Activated CD8-positive, alpha-beta memory T cell treated with anti-CD3 and anti-CD28 coated beads, Interleukin-2, amount 50 U/mL, for 24 hours (primary cell): ENCODE measurements around the gene MRPL10.

Experiments used
- DNase-seq: peaks from one replicate; pipeline ENCODE4 v3.0.0-alpha.2; 2020; ENCODE audit errors: extremely low read depth

MRPL10 gene

DNA sequence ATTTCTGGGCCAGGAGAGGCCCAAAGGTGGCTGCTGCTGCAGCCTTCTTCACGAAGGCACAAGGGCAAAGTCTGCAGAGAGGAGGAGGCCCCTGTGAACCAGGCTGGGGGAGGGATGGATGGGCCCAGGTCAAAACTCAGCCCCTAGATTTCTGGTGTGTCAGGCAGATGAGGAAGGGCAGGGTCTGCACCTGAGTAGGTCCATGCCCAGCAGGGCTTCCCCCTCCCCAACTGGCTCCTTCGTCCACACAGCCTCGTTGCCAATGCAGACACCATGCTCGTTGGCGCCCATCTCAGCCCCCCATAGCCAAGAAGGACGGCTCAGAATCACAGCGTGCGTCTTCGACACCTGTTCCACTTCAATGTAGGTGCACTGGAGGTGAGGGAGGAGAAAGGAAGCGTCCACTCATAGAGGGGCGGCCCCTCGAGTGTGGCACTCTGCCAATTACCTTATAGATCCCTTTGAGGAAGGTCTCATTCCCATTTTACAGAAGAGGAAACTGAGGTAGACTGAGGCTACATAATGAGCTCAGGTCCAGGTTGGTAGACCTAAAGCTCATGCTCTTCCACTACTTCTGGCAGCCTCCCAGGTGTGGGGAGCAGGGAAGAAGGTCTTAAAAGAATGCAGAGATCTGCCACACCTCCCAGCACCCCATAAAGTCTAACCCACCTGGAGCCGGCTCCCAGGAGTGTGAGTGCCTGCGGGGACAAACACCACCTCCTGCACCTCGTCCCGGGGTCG lies 8.8 kb upstream of the MRPL10 start:
- DNase-seq, result no peak

GRCh38 chr17:47839071-47839470 lies 7.7 kb upstream of the MRPL10 start:
- DNase-seq, result no peak

- no peak for DNase-seq
Measured at GRCh38 chr17:47838636-47839035, 7.3 kb upstream of the MRPL10 start.

DNA sequence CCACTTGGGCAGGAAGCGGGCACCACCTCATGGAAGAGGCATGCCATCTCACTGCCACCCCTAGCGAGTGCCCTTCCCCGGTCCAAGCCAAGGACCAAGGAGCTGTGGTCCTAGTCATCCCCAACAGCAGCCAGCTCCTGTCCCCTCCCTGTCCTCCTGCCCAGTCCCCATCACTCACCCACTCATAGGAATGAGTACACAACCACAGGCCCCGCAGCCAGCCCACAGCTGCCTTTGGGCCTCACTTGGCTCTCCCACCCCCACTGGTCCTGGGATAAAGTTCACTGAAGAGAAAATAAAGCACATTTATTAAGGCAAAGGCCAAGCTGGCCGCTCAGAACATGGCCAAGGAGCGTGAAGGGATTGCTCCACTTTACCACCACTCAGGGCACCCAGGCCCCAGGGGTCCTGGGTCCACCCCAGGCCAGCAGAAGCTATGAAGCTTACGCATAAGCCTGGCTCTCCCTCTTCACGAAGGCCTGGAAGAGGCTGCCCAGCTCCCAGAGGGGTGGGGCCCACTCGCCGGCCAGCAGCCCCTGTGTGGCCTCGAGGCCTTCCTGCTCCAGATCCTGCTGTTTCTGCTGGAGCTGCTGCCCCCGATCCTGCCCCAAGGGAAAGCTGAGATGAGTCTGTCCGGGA lies 6.2 kb upstream of the MRPL10 start:
- no peak for DNase-seq

GRCh38 chr17:47836601-47837000 lies 5.3 kb upstream of the MRPL10 start:
- no peak for DNase-seq

DNA sequence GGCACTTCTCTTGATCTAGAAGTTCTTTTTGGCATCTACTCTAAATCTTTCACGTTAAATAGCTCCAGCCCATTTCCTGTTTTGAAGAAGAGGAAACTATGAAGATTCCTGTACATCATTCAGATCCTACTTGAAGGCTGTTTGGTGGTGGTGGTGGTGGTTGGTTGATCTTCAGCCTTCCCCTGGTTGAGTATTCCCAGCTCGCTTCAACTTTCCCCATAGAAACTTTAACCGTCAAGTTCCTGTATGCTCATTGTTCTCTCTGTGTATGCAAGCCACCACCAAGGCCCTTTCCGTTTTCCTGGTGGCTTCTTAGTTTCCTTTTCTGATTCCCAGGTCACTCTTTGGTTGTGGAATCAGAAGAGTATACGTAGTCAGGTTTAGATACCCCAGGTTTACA lies 3.4 kb upstream of the MRPL10 start:
- DNase-seq, result no peak

DNA sequence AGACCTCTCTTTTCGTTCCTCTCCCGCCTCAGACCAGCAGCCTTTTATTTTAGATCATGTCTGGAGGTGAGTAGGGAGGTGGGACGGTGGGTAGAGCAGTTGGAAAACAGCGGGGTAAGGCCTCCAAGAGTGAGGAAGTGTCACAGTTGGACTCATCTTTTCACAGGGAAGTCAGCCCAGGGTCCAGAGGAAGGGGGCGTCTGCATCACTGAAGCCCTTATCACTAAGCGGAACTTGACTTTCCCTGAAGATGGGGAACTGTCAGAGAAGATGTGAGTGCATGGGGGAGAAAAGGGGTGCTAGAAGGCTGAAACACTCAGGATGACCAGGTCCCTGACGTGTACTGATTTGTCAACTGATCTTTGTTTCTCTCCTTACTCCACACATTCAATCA lies 590 bp upstream of the MRPL10 start:
- DNase-seq, result no peak

DNA sequence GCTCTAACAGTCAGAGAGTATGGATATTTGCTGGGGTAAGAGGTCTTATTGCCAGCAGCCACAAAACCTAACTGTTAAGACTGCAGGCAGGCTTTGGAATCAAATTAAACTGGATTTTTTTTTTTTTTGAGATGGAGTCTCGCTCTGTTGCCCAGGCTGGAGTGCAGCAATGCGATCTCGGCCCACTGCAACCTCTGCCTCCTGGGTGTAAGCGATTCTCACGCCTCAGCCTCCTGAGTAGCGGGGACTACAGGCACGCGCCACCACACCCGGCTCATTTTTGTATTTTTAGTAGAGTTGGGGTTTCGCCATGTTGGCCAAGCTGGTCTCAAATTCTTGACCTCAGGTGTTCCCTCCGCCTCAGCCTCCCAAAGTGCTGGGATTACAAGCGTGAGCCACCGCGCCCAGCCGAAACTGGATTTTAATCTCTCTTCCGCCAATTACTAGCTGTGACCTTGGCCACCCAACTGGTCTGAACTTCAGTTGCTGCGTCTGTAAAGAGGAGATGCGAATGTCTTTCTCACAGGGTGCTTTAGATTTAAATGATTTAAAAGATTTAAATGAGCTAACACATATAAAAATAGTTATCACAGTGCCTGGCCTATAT lies 842 bp downstream of the MRPL10 start:
- no peak for DNase-seq

GRCh38 chr17:47829870-47830269 lies 1.5 kb downstream of the MRPL10 start:
- DNase-seq, result no peak

DNA sequence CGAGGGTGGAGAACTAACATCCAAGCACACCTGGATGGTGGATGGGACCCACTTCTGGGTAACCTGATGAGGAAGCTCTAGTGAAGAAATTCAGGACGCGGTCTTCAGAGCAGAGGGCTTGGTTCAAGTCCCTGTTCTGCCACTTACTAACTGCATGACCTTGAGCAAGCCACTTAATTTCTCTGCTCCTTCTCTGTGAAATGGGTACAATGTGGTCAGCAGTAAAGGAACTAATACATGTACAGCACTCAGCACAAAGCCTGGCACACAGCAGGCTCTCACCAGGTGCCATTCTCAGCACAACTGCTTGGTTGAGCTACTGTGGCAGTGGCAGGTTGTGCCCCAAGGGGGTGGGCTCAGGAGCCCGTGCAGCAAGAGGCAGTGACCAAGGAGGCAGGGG lies 7.8 kb downstream of the MRPL10 start:
- no peak for DNase-seq

GRCh38 chr17:47822785-47823184 lies 8.6 kb downstream of the MRPL10 start:
- no peak for DNase-seq

- DNase-seq, result no peak
Measured at GRCh38 chr17:47821424-47822391, 9.6 kb downstream of the MRPL10 start, which contains the start of gene OSBPL7. OSBPL7 (minus strand) TSS chr17:47821794; CDS start chr17:47820278, 1,516 bp downstream.

- no peak for DNase-seq
Measured at GRCh38 chr17:47821031-47821423, 10.3 kb downstream of the MRPL10 start.

DNA sequence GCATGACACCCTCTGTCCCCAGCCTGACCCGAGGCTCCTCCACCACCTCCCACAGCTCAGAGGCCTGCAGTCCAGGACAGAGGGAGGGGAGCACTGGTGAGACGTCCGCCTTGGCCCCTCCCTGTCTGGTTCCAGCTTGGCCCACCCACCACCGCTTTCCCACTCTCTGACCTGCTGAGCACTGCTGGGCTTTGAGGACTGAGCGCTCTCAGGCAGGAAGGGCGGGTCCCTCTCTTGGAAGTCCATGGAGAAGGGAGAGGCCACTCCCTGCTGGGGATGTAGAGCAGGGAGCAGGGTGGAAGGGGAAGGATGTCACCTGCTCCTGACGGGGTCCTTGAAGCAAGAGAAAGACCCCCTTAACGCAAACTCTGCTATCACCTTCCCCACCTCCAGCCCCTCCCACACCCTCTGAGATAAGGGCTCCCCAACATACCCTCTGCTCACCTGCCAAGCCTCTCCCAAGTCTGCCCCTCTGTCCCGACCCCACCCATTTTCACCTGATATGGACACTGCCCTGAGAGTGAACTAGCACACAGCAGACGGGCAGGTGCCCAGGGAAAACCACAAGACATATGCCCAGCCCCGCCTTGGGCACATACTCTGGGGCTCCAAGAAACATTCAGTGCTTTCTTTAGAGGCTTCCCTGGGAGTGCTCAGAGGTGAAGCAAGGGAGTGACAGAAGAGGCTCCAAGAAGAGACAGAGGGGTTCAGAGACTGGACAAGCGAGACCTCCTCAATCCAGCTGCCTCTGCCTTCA lies 11.1 kb downstream of the MRPL10 start:
- no peak for DNase-seq

- no peak for DNase-seq
Measured at GRCh38 chr17:47819475-47819874, 11.9 kb downstream of the MRPL10 start.

- no peak for DNase-seq
Measured at GRCh38 chr17:47818002-47818695, 13.2 kb downstream of the MRPL10 start.

DNA sequence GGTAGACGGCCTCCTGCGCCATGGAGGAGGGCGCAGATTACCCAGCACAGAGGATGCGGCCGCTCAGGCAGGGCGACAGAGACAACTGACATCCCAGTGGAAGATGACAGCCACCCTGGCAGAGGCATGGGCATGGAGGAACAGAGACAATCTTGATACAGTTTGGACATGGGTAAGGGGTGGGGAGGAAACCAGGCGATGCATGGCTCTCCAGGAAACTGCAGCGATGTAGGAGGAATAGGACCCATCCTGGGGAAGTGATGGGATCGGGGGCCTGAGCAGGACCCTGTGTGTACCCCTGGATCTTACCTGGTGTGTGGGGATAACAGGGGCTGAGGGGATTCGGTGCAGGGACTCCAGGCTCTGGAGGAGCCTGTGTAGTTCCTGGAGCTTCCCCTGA lies 14.4 kb downstream of the MRPL10 start:
- DNase-seq, result no peak

DNA sequence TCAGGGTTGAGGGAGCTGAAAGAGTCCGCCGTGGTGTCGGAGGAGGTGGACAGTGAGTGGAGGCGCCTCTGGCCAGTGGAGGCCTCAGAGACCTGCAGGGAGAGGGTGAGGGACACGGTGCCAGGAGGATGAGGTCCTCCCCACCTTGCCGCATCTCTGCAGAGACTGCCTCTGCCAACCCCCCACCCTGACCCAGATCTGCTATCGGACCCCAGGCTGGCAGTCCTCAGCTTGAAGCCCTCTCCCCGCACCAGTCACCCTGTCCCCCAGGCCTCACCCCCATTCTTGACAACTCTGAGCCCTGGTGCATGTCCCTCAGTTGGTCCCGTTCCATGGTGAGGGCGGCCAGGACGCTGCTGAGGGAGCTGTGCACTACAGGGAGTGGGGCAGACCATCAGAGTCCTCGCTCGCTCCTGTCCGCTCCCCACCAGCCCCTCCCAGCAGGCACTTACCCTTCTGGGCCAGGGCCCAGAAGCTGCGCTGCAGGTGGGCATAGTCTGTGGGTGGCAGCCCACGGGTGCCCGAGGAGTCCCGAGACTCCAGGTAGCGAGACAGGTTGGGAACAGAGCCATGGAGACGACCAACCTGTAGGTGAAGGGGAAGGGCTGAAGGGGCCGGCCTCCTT lies 15.1 kb downstream of the MRPL10 start:
- DNase-seq, result no peak

- DNase-seq, result no peak
Measured at GRCh38 chr17:47815106-47815918, 16.0 kb downstream of the MRPL10 start.
